ENCODE measurements around the gene DNAH10. TPM values are rescaled to one million over a fixed set of nuclear protein-coding genes. Genes with fewer than 3 reads are reported as not detected.

DNAH10 gene
- polyA plus RNA-seq, 1 donor from 2014 or later = 0.40 TPM

- H3K4me1 Mint-ChIP-seq = no peaks in the 10 kb centered on the region
- H3K27ac Mint-ChIP-seq = no peak overlapping the region
- H3K9me3 Mint-ChIP-seq = peaks cover 0 to 2% (median 0%) of the 10 kb centered on the region in 3 donors
- H3K4me3 Mint-ChIP-seq = no peak overlapping the region
- no peaks in the 10 kb centered on the region for H3K36me3 Mint-ChIP-seq
- peaks cover 4% of the 10 kb centered on the region for H3K27me3 Mint-ChIP-seq
These were observed 125.0 kb downstream of the DNAH10 start for GRCh38 chr12:123886931-123887582.

DNA sequence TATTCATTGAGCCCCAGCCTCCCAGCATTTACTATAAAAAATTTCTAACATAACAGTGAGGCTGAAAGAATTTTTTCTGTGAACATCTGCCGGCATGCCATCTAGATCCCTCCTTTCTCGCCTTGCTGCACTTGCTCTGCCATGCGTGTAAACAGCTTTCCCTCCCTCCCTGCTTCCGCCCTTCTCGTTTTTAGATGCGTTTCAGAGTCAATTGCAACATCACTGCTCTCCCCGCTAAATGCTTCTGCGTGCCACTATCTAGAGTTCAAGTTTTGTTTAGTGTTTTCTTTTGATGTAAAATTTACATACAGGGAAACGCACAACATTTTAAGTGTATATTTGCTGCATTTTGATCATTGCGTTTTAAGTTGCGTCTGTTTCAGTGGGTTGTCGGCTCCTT, 126.9 kb downstream of the DNAH10 start:
- no peaks in the 10 kb centered on the region for H3K9me3 Mint-ChIP-seq

DNA sequence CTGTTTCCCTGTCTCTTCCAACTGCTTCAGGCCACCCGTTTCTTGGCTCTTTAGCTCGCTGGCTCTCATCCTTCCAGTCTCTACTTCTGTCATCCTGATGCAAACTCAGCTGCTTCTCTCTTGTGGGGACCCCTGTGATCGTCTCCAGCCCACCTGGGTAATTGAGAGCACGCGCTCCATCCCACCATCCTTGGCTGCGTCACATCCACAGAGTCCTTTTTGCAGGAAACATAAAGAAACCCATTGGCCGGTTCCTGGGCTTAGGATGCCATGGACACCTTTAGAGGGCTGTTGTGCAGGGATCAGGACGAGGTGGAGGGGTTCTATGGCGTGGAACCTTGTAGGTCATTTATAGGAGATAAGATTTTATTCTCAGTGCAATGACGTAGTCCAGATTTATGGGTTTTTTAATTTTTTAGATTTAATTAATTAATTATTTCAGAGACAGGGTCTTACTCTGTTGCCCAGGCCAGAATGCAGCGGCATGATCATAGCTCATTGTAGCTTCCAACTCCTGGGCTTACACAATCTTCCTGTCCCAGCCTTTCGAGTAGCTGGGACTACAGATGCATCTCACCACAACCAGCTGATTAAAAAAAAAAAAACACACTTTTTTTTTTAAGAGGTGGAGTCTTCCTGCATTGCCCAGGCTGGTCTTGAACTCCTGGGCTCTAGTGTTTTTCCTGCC, 127.9 kb downstream of the DNAH10 start:
- peaks cover 4% of the 10 kb centered on the region for H3K27me3 Mint-ChIP-seq
- H3K4me1 Mint-ChIP-seq = no peaks in the 10 kb centered on the region
- peaks cover 0 to 1% (median 0%) of the 10 kb centered on the region in 3 donors for H3K9me3 Mint-ChIP-seq
- peak overlapping the region in 1 of 3 donors; percentile 9 for H3K27ac Mint-ChIP-seq
- H3K4me3 Mint-ChIP-seq = no peak overlapping the region
- H3K36me3 Mint-ChIP-seq = no peaks in the 10 kb centered on the region

More for the DNA sequence above, 126.9 kb downstream of the DNAH10 start:
- Mint-ChIP-seq H3K4me3 (no peak overlapping the region), H3K27me3 (peaks cover 4% of the 10 kb centered on the region), H3K27ac (no peak overlapping the region), H3K4me1 (no peaks in the 10 kb centered on the region), H3K36me3 (no peaks in the 10 kb centered on the region)

- Mint-ChIP-seq H3K4me1 (no peaks in the 10 kb centered on the region), H3K4me3 (no peak overlapping the region), H3K9me3 (peaks cover 0 to 1% (median 0%) of the 10 kb centered on the region in 3 donors), H3K27ac (peak overlapping the region in 1 of 3 donors; percentile 9), H3K36me3 (no peaks in the 10 kb centered on the region), H3K27me3 (peaks cover 4% of the 10 kb centered on the region)
These were observed 128.4 kb downstream of the DNAH10 start for GRCh38 chr12:123890536-123890902.

GRCh38 chr12:123891011-123891410, 128.9 kb downstream of the DNAH10 start:
- H3K27me3 Mint-ChIP-seq = peaks cover 3% of the 10 kb centered on the region
- no peaks in the 10 kb centered on the region for H3K36me3 Mint-ChIP-seq
- no peaks in the 10 kb centered on the region for H3K4me1 Mint-ChIP-seq
- H3K9me3 Mint-ChIP-seq = peaks cover 0 to 1% (median 0%) of the 10 kb centered on the region in 3 donors
- no peak overlapping the region for H3K4me3 Mint-ChIP-seq
- peak overlapping the region in 1 of 3 donors; percentile 9 for H3K27ac Mint-ChIP-seq

GRCh38 chr12:123891516-123892179, 129.5 kb downstream of the DNAH10 start:
- Mint-ChIP-seq H3K27ac (no peak overlapping the region), H3K4me1 (no peaks in the 10 kb centered on the region), H3K4me3 (no peak overlapping the region), H3K27me3 (peaks cover 2% of the 10 kb centered on the region), H3K36me3 (no peaks in the 10 kb centered on the region), H3K9me3 (peaks cover 0 to 1% (median 0%) of the 10 kb centered on the region in 3 donors)

DNA sequence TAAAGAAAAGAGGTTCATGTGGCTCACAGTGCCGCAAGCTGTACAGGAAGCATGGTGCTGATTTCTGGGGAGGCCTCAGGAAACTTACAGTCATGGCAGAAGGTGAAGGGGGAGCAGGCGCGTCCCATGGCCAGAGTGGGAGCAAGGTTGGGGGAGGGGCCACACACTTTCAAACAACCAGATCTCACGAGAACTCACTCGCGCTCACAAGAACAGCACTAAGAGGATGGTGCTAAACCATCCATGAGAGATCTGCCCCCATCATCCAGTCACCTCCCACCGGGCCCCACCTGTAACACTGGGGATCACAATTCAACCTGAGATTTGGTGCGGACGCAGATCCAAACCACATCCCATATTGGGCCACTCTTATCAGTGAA, 130.1 kb downstream of the DNAH10 start:
- H3K9me3 Mint-ChIP-seq = peaks cover 0 to 1% (median 0%) of the 10 kb centered on the region in 3 donors
- H3K27ac Mint-ChIP-seq = no peak overlapping the region
- H3K4me3 Mint-ChIP-seq = no peak overlapping the region
- no peaks in the 10 kb centered on the region for H3K4me1 Mint-ChIP-seq
- peaks cover 2% of the 10 kb centered on the region for H3K27me3 Mint-ChIP-seq
- H3K36me3 Mint-ChIP-seq = no peaks in the 10 kb centered on the region

GRCh38 chr12:123892853-123893252, 130.8 kb downstream of the DNAH10 start:
- H3K36me3 Mint-ChIP-seq = no peaks in the 10 kb centered on the region
- peaks cover 0 to 1% (median 0%) of the 10 kb centered on the region in 3 donors for H3K9me3 Mint-ChIP-seq
- no peak overlapping the region for H3K4me3 Mint-ChIP-seq
- H3K27me3 Mint-ChIP-seq = no peaks in the 10 kb centered on the region
- H3K27ac Mint-ChIP-seq = no peak overlapping the region
- H3K4me1 Mint-ChIP-seq = no peaks in the 10 kb centered on the region

DNA sequence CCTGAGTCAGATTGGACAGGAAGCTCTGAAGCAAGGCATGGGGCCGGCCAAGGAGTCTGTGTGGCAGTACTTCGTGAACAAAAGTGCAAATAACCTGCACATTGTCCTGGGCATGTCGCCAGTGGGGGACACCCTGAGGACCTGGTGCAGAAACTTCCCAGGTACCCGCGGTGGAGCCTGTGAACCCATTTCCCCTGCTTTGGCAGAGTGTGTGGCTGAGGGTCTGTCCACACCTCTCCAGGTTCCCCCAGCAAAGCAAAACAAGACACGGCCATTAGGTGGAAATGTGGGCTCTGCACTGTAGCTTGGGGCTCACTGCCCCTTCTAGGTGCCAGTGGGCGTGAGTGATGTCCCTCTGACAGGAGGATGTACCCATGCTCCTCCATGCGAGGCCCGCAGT, 131.2 kb downstream of the DNAH10 start:
- Mint-ChIP-seq H3K27me3 (no peaks in the 10 kb centered on the region), H3K36me3 (no peaks in the 10 kb centered on the region), H3K4me1 (no peaks in the 10 kb centered on the region), H3K27ac (no peak overlapping the region), H3K4me3 (no peak overlapping the region), H3K9me3 (peaks cover 0 to 1% (median 0%) of the 10 kb centered on the region in 3 donors)

- Mint-ChIP-seq H3K27ac (no peak overlapping the region), H3K27me3 (no peaks in the 10 kb centered on the region), H3K9me3 (peaks cover 0 to 1% (median 0%) of the 10 kb centered on the region in 3 donors), H3K36me3 (no peaks in the 10 kb centered on the region), H3K4me3 (no peak overlapping the region), H3K4me1 (no peaks in the 10 kb centered on the region)
These were observed 132.8 kb downstream of the DNAH10 start for GRCh38 chr12:123894823-123895345.

DNA sequence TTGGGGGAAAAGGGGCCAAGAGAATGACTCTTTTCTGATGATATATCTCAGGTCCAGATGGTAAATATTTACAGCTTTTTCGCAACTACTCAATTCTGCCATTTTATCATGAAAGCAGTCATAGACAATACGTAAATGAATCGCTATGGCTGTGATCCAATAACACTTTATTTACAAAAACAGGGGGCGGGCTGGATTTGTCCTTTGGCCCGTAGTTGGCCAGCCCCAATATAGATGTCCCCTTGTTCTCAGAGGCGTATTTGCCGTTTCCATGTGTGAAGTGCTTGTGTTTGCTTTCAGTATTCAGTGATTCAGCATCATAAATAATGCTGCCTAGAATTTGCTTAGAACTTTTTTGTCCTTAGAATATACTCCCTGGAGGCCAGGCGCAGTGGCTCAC, 133.3 kb downstream of the DNAH10 start:
- Mint-ChIP-seq H3K36me3 (no peaks in the 10 kb centered on the region), H3K27me3 (no peaks in the 10 kb centered on the region), H3K9me3 (peaks cover 0 to 1% (median 0%) of the 10 kb centered on the region in 3 donors), H3K27ac (no peak overlapping the region), H3K4me3 (no peak overlapping the region), H3K4me1 (no peaks in the 10 kb centered on the region)

GRCh38 chr12:123896767-123897166, 134.7 kb downstream of the DNAH10 start:
- H3K27me3 Mint-ChIP-seq = no peaks in the 10 kb centered on the region
- H3K4me1 Mint-ChIP-seq = no peaks in the 10 kb centered on the region
- H3K4me3 Mint-ChIP-seq = no peak overlapping the region
- no peaks in the 10 kb centered on the region for H3K36me3 Mint-ChIP-seq
- no peak overlapping the region for H3K27ac Mint-ChIP-seq
- peaks cover 0 to 1% (median 0%) of the 10 kb centered on the region in 3 donors for H3K9me3 Mint-ChIP-seq

DNA sequence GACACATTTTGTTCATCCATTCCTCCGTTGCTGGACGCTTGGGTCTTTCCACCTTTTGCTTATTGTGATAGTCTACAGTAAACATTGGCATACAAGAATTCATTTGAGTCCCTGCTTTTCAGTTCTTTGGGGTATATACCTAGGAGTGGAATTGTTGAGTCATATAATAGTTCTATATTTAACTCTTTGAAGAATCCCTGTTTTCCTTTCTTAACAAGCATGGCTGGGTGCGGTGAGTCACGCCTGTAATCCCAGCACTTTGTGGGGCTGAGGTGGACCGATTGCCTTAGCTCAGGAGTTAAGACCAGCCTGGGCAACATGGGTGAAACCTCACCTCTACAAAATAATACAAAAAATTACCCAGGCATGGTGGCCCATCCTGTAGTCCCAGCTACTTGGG, 135.1 kb downstream of the DNAH10 start:
- H3K4me1 Mint-ChIP-seq = no peaks in the 10 kb centered on the region
- no peak overlapping the region for H3K4me3 Mint-ChIP-seq
- H3K27ac Mint-ChIP-seq = no peak overlapping the region
- H3K9me3 Mint-ChIP-seq = peaks cover 0 to 1% (median 0%) of the 10 kb centered on the region in 3 donors
- peaks cover 2% of the 10 kb centered on the region for H3K27me3 Mint-ChIP-seq
- H3K36me3 Mint-ChIP-seq = no peaks in the 10 kb centered on the region

DNA sequence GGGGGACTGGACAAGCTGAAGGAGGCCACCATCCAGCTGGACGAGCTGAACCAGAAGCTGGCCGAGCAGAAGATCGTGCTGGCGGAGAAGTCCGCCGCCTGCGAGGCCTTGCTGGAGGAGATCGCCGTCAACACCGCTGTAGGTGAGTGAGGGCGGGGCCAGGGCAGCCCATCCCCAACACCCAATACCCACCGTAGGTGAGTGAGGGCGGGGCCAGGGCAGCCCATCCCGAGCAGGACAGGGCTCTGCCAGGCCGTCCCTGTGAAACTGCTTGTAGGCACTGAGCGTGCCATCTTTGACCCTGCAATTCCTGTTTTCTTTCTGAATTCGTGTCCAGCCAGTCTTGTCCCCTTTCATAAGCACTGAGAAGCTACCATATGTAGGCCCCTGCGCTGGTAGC, 136.6 kb downstream of the DNAH10 start:
- H3K4me3 Mint-ChIP-seq = no peak overlapping the region
- no peak overlapping the region for H3K27ac Mint-ChIP-seq
- peaks cover 0 to 1% (median 0%) of the 10 kb centered on the region in 3 donors for H3K9me3 Mint-ChIP-seq
- H3K4me1 Mint-ChIP-seq = no peaks in the 10 kb centered on the region
- peaks cover 8% of the 10 kb centered on the region for H3K27me3 Mint-ChIP-seq
- H3K36me3 Mint-ChIP-seq = no peaks in the 10 kb centered on the region

DNA sequence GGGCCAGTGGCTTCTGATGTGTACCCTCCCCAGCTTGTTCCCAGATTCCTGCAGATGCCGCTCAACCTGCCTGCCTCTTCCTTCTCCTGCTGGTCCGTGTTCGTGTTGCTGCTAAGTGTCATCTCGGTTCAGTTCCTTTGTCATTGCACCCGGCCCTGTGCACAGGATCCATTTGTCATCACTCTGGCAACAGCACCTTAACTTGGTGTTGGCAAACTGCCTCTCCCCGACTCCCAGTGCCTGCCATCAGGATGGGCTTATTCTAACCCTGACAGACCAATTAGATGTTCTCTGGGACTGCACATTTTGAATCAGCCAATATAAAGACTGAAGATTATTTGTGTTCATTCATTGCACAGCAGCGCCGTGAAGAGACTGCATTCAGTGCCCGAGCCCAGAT, 137.3 kb downstream of the DNAH10 start:
- H3K36me3 Mint-ChIP-seq = no peaks in the 10 kb centered on the region
- peaks cover 0 to 1% (median 0%) of the 10 kb centered on the region in 3 donors for H3K9me3 Mint-ChIP-seq
- H3K27me3 Mint-ChIP-seq = peaks cover 13% of the 10 kb centered on the region
- no peak overlapping the region for H3K27ac Mint-ChIP-seq
- H3K4me3 Mint-ChIP-seq = no peak overlapping the region
- H3K4me1 Mint-ChIP-seq = no peaks in the 10 kb centered on the region

Measured in IgD-negative memory B cell (primary cell).